AML-193 (cell line): ENCODE data around the gene YPEL5.

ENCODE experiments used
- DNase-seq, 2 experiments: peaks; one replicate each; lab custom pipeline; 2025; lab: John Stamatoyannopoulos, UW

Gene YPEL5

DNA sequence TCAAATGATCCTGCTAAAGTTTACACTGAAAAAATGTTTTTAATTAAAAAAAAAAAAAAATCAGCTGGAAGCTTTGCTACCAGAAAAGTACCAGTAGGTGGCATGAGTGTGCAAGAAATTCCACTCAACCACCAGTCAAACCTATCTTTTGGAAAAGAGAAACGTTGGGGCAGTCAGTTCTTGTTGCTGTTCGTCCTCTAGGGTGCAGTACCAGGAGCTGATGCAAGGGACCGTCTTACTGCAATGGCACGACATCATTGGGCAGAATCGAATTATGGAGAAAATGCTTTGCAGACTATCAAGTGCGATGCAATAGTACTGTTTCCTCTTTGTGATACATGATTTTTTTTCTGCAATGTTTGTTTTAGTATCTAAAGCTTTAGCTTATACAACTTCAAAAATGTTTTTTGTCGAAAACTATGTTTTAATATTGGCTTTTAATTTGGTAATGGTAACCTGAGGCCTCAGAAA, 18.3 kb downstream of the YPEL5 start:
- DNase-seq = peak; percentile 94 to 95

DNA sequence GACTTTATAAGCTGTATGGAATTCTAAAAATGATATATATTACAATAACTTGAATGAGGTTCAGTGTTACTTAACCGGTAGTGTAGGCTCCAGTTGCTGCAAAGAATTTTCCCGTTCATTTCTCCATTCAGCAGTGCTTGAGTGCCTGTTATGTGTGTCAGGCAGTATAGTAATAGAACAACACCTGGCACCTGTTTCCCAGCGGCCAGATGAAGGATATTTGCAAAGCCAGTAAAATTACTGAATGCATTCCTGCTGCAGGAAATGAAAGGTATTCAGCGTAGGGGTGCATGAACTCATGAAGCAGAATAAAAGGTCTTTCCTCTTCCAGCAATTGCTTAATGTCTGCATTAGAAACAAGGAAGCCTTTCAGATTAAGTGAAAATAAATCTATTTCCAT, 18.8 kb downstream of the YPEL5 start:
- no peak for DNase-seq

GRCh38 chr2:30172627-30173026, 25.8 kb downstream of the YPEL5 start:
- no peak for DNase-seq

- no peak for DNase-seq
Measured at GRCh38 chr2:30177440-30177839, 30.6 kb downstream of the YPEL5 start.

DNA sequence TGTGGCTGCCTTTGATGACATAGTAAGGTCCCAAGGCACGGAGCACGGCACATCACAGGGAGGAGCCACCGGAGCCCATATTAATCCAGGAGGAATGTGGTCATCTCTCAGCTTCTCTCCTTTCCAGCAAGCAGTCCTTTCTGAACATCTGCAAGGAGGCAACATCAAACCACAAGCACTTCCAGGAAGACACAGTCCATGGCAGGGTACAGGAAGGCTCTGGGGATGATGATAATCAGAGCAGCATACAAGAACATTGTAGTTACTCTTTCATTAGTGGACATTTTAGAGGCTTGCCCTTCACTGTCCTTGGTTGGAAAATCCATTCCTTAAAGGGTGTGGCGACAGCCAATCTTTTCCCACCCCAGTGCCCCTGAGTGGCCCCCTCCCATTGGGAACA, 31.1 kb downstream of the YPEL5 start:
- DNase-seq = no peak

DNA sequence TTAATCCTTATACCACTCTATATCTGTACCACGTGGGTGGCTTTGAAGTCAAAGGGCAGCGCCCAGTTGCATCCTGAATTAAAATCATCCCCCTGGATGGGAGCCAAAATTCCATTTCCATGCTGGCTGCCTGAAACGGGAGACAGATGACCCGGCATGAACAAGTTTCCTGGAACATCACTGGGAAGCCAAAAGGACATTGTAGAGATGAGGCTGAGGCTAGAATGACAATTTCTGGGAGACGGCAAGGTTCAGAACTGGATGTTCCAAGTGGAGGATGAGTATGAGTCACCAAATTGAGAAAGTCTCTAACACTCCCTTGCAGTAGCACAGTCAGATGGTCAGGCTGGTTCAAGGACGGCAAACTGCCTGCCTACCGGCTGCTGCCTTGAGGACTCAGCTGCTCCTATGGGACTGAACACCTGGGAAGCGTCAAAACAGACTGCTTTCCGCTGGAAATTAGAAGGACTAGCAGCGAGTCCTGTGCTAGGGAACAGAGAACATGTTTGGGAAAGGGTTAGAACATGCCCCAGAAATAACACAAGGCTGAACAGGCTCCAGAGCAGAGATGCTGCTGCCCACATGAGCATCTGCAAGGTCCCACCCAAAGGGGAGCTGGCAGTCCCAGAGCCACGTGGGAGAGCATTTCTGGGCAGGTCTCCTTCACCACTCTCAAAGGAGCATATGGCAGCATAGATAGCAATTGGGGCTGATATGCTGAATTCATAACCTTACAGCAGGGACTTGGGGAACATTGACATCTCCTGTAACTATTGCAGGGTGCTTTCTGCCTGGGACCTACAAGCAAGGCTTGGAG, 32.0 kb downstream of the YPEL5 start:
- no peak for DNase-seq

DNA sequence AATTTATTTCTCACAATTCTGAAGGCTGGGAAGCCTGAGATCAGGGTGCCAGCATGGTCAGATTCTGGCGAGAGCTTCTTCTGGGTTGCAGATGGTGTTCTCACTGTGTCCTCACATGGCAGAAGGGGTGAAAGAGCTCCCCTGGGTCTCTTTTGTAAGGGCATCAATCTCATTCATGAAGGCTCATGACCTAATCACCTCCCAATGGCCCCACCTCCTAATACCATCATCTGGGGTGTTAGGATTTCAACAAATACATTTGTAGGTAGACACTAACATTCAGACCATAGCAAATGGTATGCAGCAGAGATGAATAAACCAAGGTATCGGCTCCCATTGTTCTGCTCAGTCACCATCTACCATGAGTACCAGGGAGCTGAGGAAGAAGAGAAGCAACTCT, 32.7 kb downstream of the YPEL5 start:
- no peak for DNase-seq

GRCh38 chr2:30180226-30180625, 33.4 kb downstream of the YPEL5 start:
- no peak for DNase-seq

GRCh38 chr2:30181176-30181575, 34.4 kb downstream of the YPEL5 start:
- DNase-seq = no peak

GRCh38 chr2:30184035-30184434, 37.2 kb downstream of the YPEL5 start:
- no peak for DNase-seq

DNA sequence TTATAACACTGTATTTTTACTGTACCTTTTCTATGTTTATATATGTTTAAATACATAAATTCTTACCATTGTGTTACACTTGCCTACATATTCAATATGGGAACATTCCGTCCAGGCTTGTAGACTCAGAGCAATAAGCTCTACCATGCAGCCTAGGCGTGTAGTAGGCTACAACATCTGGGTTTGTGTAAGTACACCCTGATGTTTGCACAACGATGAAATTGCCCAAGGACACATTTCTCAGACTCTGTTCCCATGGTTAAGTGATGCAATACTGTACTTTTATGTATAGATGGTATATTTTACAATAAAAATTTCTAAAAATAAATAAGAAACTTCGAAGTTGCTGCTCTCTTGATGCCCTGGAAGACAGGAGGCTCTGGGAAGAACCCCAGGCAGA, 38.4 kb downstream of the YPEL5 start:
- DNase-seq = peak; percentile 12 to 19

GRCh38 chr2:30188292-30188691, 41.5 kb downstream of the YPEL5 start:
- no peak for DNase-seq

DNA sequence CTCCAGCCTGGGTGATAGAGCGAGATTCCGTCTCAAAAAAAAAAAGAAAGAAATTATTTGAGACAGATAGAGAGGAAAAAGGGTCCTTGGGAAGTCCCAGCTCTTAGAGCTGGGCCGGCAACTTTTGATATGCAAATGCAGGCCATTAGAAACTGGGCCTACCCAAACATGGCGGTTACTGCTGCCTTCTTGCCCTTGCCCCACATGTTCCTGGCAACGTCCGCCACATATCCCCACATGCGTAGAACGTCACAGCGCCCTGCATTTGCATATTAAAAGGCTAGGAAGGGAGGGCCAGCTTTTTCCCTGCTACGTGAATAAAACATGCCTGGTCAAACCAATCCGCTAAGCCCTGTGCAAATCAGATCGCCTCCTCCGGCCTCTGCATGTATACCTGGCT, 43.8 kb downstream of the YPEL5 start:
- DNase-seq = no peak

DNA sequence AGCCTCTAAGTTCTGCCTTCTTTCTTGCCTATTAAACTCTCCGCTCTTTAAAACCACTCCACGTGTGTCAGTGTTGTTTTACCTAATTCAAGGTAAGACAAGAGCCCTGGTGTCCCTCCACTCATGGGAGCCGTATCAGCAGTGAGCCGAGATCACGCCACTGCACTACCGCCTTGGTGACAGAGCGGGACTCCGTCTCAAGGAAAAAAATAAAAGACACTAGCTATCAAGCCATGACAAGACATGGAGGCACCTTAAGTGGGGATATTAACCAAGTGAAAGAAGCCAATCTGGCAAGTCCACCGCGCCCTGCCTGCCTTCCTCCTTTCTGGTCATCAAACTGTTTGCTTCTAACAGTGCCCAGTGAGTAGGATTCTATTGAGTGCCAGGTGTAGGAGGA, 44.3 kb downstream of the YPEL5 start:
- no peak for DNase-seq

- no peak for DNase-seq
Measured at GRCh38 chr2:30191819-30192271, 45.0 kb downstream of the YPEL5 start.

DNA sequence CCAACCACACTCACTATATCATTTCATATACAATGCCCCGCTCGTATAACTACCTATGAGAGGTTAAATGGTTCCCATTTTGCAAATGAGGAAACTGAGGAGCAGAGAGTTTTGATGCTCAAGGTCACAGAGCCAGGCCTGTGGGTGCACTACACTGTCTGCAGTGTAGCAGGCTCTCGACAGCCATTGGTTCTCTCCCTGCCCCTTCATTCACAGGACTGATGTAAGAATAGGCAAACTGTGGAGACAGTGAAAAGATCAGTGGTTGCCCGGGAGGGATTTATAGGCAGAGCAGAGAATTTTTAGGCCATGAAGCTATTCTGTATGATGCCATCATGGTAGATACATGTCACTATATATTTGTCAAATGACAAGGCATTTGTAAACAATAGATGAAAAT, 45.5 kb downstream of the YPEL5 start:
- no peak for DNase-seq

GRCh38 chr2:30193104-30193681, 46.4 kb downstream of the YPEL5 start:
- DNase-seq = no peak

DNA sequence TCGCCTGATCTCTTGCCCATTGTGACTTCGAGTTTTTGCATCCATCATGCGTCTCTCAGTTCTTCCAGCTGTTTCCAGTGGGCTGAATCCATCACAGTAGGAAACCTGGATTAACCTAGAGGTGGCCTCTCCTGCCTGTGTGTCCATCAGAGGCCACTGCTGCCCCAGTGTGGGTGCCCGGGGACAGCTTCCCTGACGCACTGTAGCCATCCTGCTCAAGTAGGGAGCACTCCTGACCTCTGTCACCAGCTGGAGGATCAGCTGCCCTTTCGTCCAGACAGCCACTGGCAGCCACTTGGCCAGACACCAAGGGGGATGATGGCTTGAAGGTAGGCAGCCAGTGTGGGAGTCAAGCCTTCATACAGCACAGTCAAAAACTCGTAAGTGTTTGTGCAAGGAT, 47.6 kb downstream of the YPEL5 start:
- no peak for DNase-seq

GRCh38 chr2:30195016-30195415, 48.2 kb downstream of the YPEL5 start:
- no peak for DNase-seq

GRCh38 chr2:30197570-30198192, 50.9 kb downstream of the YPEL5 start:
- no peak for DNase-seq

DNA sequence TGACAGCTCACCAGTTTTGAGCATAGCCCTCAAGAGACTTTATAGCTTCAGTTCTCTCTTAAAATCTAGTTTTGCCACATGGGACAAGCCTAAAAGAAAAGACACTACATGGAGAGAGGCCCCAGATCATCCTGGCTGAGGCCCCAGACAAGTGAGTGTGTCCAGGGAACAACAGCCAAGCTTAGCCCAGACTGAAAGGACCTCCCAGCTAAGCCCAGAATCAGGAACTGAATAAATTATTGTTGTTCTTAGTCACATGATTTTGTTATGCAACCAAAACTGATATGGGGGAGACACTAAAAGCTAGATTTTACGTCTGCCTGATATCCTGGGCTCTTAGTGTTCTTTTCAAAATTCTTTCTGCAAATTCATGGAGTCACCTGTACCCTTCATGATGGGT, 55.2 kb downstream of the YPEL5 start:
- DNase-seq = no peak

DNA sequence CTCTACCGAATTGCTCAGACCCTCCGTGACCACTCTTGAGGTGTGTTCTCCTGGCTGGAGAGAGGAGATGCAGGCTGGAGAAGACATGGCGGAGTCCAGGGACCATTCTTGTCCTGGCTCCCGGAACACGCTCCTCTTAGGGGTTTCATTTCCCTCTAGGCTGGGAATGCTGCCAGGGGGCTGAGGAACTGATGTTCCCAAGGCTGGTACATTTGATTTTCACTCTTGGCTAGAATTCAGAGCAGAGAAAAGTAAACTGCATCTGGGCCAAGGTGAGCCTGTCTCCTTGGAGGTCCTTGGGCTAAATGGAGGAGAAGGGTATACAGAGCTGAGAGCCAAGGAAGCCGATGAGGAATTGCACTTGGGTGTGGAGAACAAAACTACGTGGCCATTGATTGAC, 56.3 kb downstream of the YPEL5 start:
- DNase-seq = no peak

GRCh38 chr2:30204281-30204680, 57.5 kb downstream of the YPEL5 start:
- no peak for DNase-seq
